Measurements from ENCODE around the gene HCRTR1.

DNA sequence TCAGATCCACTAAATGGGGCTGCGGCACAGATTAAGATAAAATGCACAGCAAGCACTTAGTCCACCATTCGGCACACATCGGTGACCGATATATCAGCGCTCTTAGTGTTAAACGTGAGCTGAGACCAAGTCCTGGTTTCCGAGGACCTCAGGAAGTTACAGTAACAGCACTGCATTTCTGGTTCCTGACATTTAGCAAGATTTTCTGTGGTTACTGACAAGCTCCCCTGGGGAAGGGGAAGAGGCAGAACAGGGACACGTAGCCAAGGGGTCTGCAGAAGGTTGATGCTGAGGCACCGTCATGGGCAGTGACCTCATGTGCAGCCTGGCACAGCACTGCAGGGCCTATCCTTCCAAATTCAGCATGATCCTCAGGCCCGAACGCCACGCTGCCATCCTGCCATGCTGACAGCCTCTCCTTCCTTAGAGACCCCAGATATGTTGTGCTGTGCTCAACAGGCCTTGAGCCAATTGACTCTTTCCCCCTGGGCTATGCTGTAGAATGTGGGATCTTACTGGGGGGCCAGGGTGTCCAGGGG lies 40.6 kb downstream of the HCRTR1 start:
- no peak for TF ChIP-seq POLR2A (IDR thresholded peaks at IDR 0.05)
- TF ChIP-seq POLR2AphosphoS5 (IDR thresholded peaks at IDR 0.05), result no peak
- TF ChIP-seq, protein P1, sequence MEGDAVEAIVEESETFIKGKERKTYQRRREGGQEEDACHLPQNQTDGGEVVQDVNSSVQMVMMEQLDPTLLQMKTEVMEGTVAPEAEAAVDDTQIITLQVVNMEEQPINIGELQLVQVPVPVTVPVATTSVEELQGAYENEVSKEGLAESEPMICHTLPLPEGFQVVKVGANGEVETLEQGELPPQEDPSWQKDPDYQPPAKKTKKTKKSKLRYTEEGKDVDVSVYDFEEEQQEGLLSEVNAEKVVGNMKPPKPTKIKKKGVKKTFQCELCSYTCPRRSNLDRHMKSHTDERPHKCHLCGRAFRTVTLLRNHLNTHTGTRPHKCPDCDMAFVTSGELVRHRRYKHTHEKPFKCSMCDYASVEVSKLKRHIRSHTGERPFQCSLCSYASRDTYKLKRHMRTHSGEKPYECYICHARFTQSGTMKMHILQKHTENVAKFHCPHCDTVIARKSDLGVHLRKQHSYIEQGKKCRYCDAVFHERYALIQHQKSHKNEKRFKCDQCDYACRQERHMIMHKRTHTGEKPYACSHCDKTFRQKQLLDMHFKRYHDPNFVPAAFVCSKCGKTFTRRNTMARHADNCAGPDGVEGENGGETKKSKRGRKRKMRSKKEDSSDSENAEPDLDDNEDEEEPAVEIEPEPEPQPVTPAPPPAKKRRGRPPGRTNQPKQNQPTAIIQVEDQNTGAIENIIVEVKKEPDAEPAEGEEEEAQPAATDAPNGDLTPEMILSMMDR (IDR thresholded peaks at IDR 0.05), result no peak
- TF ChIP-seq EP300 (IDR thresholded peaks at IDR 0.05), result no peak
